ENCODE data around the gene NT5C1B.

NT5C1B gene

GRCh38 chr2:18599509-18600254 lies 10.3 kb upstream of the NT5C1B start:
- Histone ChIP-seq H3K9me3 (ENCODE audit: control insufficient read depth, insufficient read depth, low read length) (no peaks in the 10 kb centered on the region), H3K27me3 (ENCODE audit: control insufficient read depth, insufficient read depth, low read length) (no peaks in the 10 kb centered on the region), H3K4me1 (ENCODE audit: control insufficient read depth, insufficient read depth, low read length) (no peaks in the 10 kb centered on the region), H3K9ac (ENCODE audit: low read depth, low read length) (no peak overlapping the region), H3K36me3 (ENCODE audit: control insufficient read depth, insufficient read depth, low read length) (no peaks in the 10 kb centered on the region), H3K27ac (ENCODE audit: low read depth, low read length) (no peak overlapping the region), H3K4me3 (ENCODE audit: low read depth, low read length) (no peak overlapping the region)

- H3K27ac ChIP-seq (ENCODE audit: low read depth, low read length) = no peak overlapping the region
- H3K4me1 ChIP-seq (ENCODE audit: control insufficient read depth, insufficient read depth, low read length) = no peaks in the 10 kb centered on the region
- no peak overlapping the region for H3K9ac ChIP-seq (ENCODE audit: low read depth, low read length)
- H3K36me3 ChIP-seq (ENCODE audit: control insufficient read depth, insufficient read depth, low read length) = no peaks in the 10 kb centered on the region
- no peaks in the 10 kb centered on the region for H3K9me3 ChIP-seq (ENCODE audit: control insufficient read depth, insufficient read depth, low read length)
- H3K27me3 ChIP-seq (ENCODE audit: control insufficient read depth, insufficient read depth, low read length) = no peaks in the 10 kb centered on the region
- H3K4me3 ChIP-seq (ENCODE audit: low read depth, low read length) = no peak overlapping the region
Measured at GRCh38 chr2:18598848-18599484, 9.6 kb upstream of the NT5C1B start.

DNA sequence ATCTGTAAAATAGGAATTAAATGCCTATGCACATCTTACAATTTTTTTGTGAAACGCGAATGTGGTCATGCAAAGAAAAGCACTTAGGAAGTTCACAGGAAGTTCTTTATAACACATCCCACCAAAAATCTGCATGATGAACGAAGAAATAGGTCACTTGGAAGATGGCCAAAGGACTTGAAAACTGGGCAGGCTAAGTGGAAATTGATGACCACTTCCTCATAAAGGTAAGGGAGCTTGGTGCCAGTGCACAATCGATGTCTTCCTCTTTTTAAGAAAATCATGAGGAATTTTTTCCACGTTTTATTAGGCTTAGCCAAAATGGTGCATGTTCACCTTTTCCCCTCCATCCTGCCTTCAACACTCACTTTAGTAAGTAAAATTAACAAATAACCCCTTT lies 8.2 kb upstream of the NT5C1B start:
- Histone ChIP-seq H3K36me3 (ENCODE audit: control insufficient read depth, insufficient read depth, low read length) (no peaks in the 10 kb centered on the region), H3K4me3 (ENCODE audit: low read depth, low read length) (no peak overlapping the region), H3K27me3 (ENCODE audit: control insufficient read depth, insufficient read depth, low read length) (no peaks in the 10 kb centered on the region), H3K4me1 (ENCODE audit: control insufficient read depth, insufficient read depth, low read length) (no peaks in the 10 kb centered on the region), H3K9me3 (ENCODE audit: control insufficient read depth, insufficient read depth, low read length) (no peaks in the 10 kb centered on the region), H3K9ac (ENCODE audit: low read depth, low read length) (no peak overlapping the region), H3K27ac (ENCODE audit: low read depth, low read length) (no peak overlapping the region)

DNA sequence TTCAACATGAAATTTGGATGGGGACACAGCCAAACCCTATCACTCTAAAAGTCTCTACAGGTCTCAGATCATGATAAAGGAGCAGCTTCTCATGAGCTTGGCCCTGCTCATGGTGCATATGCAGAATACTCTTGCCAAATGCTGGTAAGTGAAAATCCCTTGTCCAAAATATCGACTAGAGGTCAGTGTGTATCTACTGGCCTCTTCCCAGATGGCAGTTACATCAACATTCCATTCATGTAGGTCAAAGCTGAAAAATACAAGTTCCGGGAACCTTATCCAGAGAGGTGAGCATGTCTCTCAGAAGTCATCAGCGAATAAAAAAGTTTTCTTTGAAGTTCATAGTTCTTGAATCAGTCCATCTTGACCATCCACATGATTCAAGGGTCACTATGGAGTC lies 7.6 kb upstream of the NT5C1B start:
- Histone ChIP-seq H3K9me3 (ENCODE audit: control insufficient read depth, insufficient read depth, low read length) (no peaks in the 10 kb centered on the region), H3K9ac (ENCODE audit: low read depth, low read length) (no peak overlapping the region), H3K27ac (ENCODE audit: low read depth, low read length) (no peak overlapping the region), H3K27me3 (ENCODE audit: control insufficient read depth, insufficient read depth, low read length) (no peaks in the 10 kb centered on the region), H3K4me1 (ENCODE audit: control insufficient read depth, insufficient read depth, low read length) (no peaks in the 10 kb centered on the region), H3K36me3 (ENCODE audit: control insufficient read depth, insufficient read depth, low read length) (no peaks in the 10 kb centered on the region), H3K4me3 (ENCODE audit: low read depth, low read length) (no peak overlapping the region)

- Histone ChIP-seq H3K4me1 (ENCODE audit: control insufficient read depth, insufficient read depth, low read length) (no peaks in the 10 kb centered on the region), H3K27ac (ENCODE audit: low read depth, low read length) (no peak overlapping the region)
Measured at GRCh38 chr2:18593496-18593895, 4.1 kb upstream of the NT5C1B start.

DNA sequence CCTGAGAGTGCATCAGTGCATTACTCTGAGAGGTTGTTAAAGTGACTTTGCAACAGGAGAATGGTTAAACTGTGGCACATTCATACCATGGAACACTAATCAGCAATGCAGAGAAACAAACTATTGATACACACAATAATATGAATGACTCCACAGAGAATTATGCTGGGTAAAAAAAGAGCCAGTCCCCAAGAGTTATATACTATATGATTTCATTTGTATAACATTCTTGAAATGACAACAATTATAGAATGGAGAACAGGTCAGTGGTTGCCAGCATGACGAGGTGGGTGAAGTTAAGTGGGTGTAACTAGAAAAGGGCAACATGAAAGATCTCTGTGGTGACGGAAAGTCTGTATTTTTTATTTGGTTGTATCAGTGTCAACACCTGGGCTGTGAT lies 3.0 kb upstream of the NT5C1B start:
- H3K36me3 ChIP-seq (ENCODE audit: control insufficient read depth, insufficient read depth, low read length) = no peaks in the 10 kb centered on the region
- H3K27me3 ChIP-seq (ENCODE audit: control insufficient read depth, insufficient read depth, low read length) = no peaks in the 10 kb centered on the region
- no peaks in the 10 kb centered on the region for H3K4me1 ChIP-seq (ENCODE audit: control insufficient read depth, insufficient read depth, low read length)
- H3K9me3 ChIP-seq (ENCODE audit: control insufficient read depth, insufficient read depth, low read length) = no peaks in the 10 kb centered on the region
- no peak overlapping the region for H3K4me3 ChIP-seq (ENCODE audit: low read depth, low read length)
- no peak overlapping the region for H3K27ac ChIP-seq (ENCODE audit: low read depth, low read length)
- no peak overlapping the region for H3K9ac ChIP-seq (ENCODE audit: low read depth, low read length)

More at GRCh38 chr2:18593496-18593895, 4.1 kb upstream of the NT5C1B start:
- Histone ChIP-seq H3K9ac (ENCODE audit: low read depth, low read length) (no peak overlapping the region), H3K27me3 (ENCODE audit: control insufficient read depth, insufficient read depth, low read length) (no peaks in the 10 kb centered on the region), H3K4me3 (ENCODE audit: low read depth, low read length) (no peak overlapping the region), H3K9me3 (ENCODE audit: control insufficient read depth, insufficient read depth, low read length) (no peaks in the 10 kb centered on the region), H3K36me3 (ENCODE audit: control insufficient read depth, insufficient read depth, low read length) (no peaks in the 10 kb centered on the region)

DNA sequence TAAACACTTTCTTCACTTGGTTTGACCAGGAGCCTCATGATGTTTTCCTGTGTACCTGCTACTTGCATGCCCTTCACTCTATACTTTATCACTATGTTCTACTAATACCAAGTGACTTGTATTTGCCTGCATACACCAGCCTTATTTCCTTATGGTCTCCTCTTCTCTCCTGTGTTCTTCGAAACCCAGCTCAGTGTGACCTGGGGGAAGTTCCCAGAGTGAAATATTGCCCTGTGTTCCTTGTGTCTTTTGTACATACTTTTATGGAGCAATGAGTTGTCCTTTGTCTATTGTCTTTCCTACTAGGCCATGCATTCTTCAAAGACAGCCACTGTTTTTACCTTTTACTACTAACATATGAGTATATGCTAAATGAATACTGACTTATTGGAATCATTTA lies 567 bp downstream of the NT5C1B start:
- Histone ChIP-seq H3K36me3 (ENCODE audit: control insufficient read depth, insufficient read depth, low read length) (no peaks in the 10 kb centered on the region), H3K9me3 (ENCODE audit: control insufficient read depth, insufficient read depth, low read length) (no peaks in the 10 kb centered on the region), H3K27me3 (ENCODE audit: control insufficient read depth, insufficient read depth, low read length) (no peaks in the 10 kb centered on the region), H3K4me3 (ENCODE audit: low read depth, low read length) (no peak overlapping the region), H3K4me1 (ENCODE audit: control insufficient read depth, insufficient read depth, low read length) (no peaks in the 10 kb centered on the region), H3K9ac (ENCODE audit: low read depth, low read length) (no peak overlapping the region), H3K27ac (ENCODE audit: low read depth, low read length) (no peak overlapping the region)

DNA sequence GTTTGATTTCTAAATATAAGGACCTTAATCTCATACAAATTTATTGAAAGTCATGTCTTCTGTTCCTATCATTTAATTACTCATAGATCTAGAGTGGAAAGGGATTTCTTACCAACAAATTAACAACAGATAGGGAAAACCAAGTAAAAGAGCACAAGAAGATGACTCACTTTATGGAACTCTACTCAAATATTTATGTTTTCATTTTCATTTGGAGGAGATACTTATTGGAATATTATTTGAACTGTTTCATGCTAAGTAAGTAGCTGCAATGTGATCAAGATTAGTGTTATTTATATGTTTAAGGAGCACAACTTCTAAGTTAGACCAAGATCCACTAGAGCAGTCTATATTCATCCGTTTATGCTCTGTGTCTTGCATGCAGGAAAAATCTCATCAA lies 1.3 kb downstream of the NT5C1B start:
- Histone ChIP-seq H3K27me3 (ENCODE audit: control insufficient read depth, insufficient read depth, low read length) (no peaks in the 10 kb centered on the region), H3K4me1 (ENCODE audit: control insufficient read depth, insufficient read depth, low read length) (no peaks in the 10 kb centered on the region), H3K36me3 (ENCODE audit: control insufficient read depth, insufficient read depth, low read length) (no peaks in the 10 kb centered on the region), H3K9me3 (ENCODE audit: control insufficient read depth, insufficient read depth, low read length) (no peaks in the 10 kb centered on the region), H3K27ac (ENCODE audit: low read depth, low read length) (no peak overlapping the region), H3K9ac (ENCODE audit: low read depth, low read length) (no peak overlapping the region), H3K4me3 (ENCODE audit: low read depth, low read length) (no peak overlapping the region)

- no peaks in the 10 kb centered on the region for H3K27me3 ChIP-seq (ENCODE audit: control insufficient read depth, insufficient read depth, low read length)
- H3K27ac ChIP-seq (ENCODE audit: low read depth, low read length) = no peak overlapping the region
- H3K36me3 ChIP-seq (ENCODE audit: control insufficient read depth, insufficient read depth, low read length) = no peaks in the 10 kb centered on the region
- H3K9ac ChIP-seq (ENCODE audit: low read depth, low read length) = no peak overlapping the region
- H3K4me1 ChIP-seq (ENCODE audit: control insufficient read depth, insufficient read depth, low read length) = no peaks in the 10 kb centered on the region
- no peaks in the 10 kb centered on the region for H3K9me3 ChIP-seq (ENCODE audit: control insufficient read depth, insufficient read depth, low read length)
- H3K4me3 ChIP-seq (ENCODE audit: low read depth, low read length) = no peak overlapping the region
Measured at GRCh38 chr2:18585526-18585925, 3.8 kb downstream of the NT5C1B start.

DNA sequence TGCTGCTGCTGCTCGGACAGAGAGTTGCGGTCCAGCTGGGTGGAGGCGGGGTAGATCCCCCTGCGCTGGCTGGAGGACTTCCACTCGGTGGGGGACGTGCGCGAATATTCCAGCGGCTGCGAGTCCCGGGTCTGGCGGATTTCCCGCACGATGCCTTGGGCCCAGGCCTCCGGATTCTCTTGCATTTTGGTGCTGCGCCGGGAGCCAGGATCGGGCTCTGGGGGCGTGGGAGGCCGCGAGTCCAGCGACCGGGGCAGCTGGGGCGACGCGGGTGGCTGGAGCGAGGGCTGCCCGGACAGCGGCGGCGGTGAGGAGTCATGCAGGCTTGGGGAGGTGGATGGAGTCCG lies 4.8 kb downstream of the NT5C1B start:
- H3K4me1 ChIP-seq (ENCODE audit: control insufficient read depth, insufficient read depth, low read length) = no peaks in the 10 kb centered on the region
- no peaks in the 10 kb centered on the region for H3K27me3 ChIP-seq (ENCODE audit: control insufficient read depth, insufficient read depth, low read length)
- no peaks in the 10 kb centered on the region for H3K36me3 ChIP-seq (ENCODE audit: control insufficient read depth, insufficient read depth, low read length)
- no peak overlapping the region for H3K27ac ChIP-seq (ENCODE audit: low read depth, low read length)
- no peak overlapping the region for H3K9ac ChIP-seq (ENCODE audit: low read depth, low read length)
- H3K4me3 ChIP-seq (ENCODE audit: low read depth, low read length) = no peak overlapping the region
- no peaks in the 10 kb centered on the region for H3K9me3 ChIP-seq (ENCODE audit: control insufficient read depth, insufficient read depth, low read length)

DNA sequence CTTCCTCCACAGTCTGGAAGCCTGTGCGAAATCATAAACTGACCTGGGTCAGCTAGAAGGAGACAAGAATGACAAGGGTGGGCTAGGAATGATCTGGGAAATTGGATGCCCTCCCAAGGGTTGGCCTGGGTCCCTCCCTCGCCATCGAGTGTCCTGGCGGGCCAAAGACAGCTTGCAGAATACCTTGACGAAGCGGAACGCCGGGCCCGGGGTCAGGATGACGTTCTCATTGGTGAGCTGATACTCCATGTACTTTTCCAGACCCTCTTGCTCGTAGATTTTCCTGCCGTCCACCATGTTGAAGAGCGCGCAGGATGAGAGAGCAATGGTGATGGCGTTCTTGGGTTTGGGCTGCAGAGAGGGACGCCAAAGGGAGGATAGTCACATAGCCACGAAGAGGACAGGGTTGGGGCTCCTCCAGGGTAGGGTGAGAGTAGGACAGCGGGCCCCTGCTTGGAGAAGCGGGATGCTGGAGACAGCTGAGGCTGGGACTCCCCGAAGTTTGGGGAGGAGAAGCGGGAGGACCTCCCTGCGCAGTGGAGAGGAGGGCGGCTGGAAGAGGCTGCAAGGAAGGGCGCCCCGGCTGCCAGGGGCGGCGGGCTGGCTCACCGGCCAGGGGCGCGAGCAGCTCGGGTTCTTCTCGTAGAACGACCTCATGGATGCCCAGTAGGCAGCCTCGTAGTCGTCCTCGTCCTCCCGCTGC lies 5.3 kb downstream of the NT5C1B start:
- no peaks in the 10 kb centered on the region for H3K36me3 ChIP-seq (ENCODE audit: control insufficient read depth, insufficient read depth, low read length)
- no peaks in the 10 kb centered on the region for H3K4me1 ChIP-seq (ENCODE audit: control insufficient read depth, insufficient read depth, low read length)
- H3K9me3 ChIP-seq (ENCODE audit: control insufficient read depth, insufficient read depth, low read length) = no peaks in the 10 kb centered on the region
- H3K27me3 ChIP-seq (ENCODE audit: control insufficient read depth, insufficient read depth, low read length) = no peaks in the 10 kb centered on the region
- H3K27ac ChIP-seq (ENCODE audit: low read depth, low read length) = no peak overlapping the region
- no peak overlapping the region for H3K4me3 ChIP-seq (ENCODE audit: low read depth, low read length)
- no peak overlapping the region for H3K9ac ChIP-seq (ENCODE audit: low read depth, low read length)

All from HUES48 (cell line).